Osteoblast (primary cell): ENCODE results near the gene JARID2. TPM values are rescaled to one million over a fixed set of nuclear protein-coding genes. Genes with fewer than 3 reads are reported as not detected.
A peak's percentile ranks its signal among the peaks of the same experiment; 100 is the strongest.

Source experiments
- DNase-seq: peaks from one replicate; pipeline ENCODE4 v3.0.0; 2011; ENCODE audit warnings: low spot score, mixed read lengths; ENCODE audit not compliant: insufficient read length; ENCODE audit errors: missing footprints
- H2AFZ ChIP-seq: 2 replicates; pipeline ENCODE4 v1.6.0; 2011; ENCODE audit warnings: mild to moderate bottlenecking, low read length
- H3K27ac ChIP-seq: 2 replicates; pipeline ENCODE4 v1.5.1; 2011; ENCODE audit warnings: mild to moderate bottlenecking, low read depth, low read length, moderate library complexity
- H3K27me3 ChIP-seq: 2 replicates; pipeline ENCODE4 v1.6.0; 2012; ENCODE audit warnings: mild to moderate bottlenecking, control low read depth, inconsistent platforms, low read length, moderate library complexity; ENCODE audit not compliant: insufficient read depth
- H3K36me3 ChIP-seq: 2 replicates; pipeline ENCODE4 v1.5.1; 2011; ENCODE audit warnings: mild to moderate bottlenecking, low read length, control low read depth, moderate library complexity; ENCODE audit not compliant: insufficient read depth
- H3K4me1 ChIP-seq: 2 replicates; pipeline ENCODE4 v1.5.1; 2011; ENCODE audit warnings: mild to moderate bottlenecking, low read length, control low read depth, moderate library complexity; ENCODE audit not compliant: insufficient read depth
- H3K4me2 ChIP-seq: 2 replicates; pipeline ENCODE4 v1.6.0; 2011; ENCODE audit warnings: mild to moderate bottlenecking, low read length; ENCODE audit not compliant: insufficient read depth
- H3K4me3 ChIP-seq: fragments of 200-600 bp; sonication (generic); 3 replicates; pipeline ENCODE4 v1.5.1; 2012; ENCODE audit warnings: mild to moderate bottlenecking, low read length, inconsistent platforms; ENCODE audit not compliant: insufficient read depth
- H3K79me2 ChIP-seq: 2 replicates; pipeline ENCODE4 v1.6.0; 2012; ENCODE audit warnings: mild to moderate bottlenecking, low read length, control low read depth, inconsistent platforms; ENCODE audit not compliant: insufficient read depth
- H3K9me3 ChIP-seq: 2 replicates; pipeline ENCODE4 v1.5.1; 2011; ENCODE audit warnings: low read depth, low read length, control low read depth
- H4K20me1 ChIP-seq: 2 replicates; pipeline ENCODE4 v1.6.0; 2012; ENCODE audit warnings: mild to moderate bottlenecking, low read length, control low read depth; ENCODE audit not compliant: insufficient read depth
- total RNA-seq: library from RNA; depleted of rRNA; stranded (reverse); fragments of >200 nt; gene quantifications from 2 replicates; pipeline ENCODE4 v1.2.3, GENCODE V29; 2012
- TF ChIP-seq, protein P1 (sequence below): IDR thresholded peaks from 2 replicates; pipeline ENCODE4 v1.5.1; 2011; ENCODE audit warnings: mild to moderate bottlenecking, low read depth, low read length, moderate library complexity; ENCODE audit errors: extremely low read depth

JARID2 gene
- total RNA-seq, 1 donor = 10.5 TPM

DNA sequence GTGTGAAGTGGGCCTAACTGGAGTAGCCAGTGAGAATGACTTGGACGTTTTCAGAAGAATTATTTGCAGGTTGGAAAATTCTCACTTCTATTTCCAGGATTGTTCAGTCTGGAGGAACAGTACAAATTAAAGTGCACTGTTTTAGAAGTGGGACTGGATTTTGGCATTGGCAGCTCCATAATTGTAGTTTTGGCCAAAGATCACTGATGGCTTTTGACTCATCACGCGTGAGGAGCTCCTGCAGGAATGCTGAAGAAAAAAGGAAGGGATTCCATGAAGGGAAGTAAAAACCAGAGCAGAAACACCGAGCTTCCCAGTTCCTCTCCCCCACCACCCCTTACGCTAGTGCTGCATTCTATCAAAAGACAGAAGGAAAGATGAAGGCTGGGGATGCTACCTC, 103.5 kb downstream of the JARID2 start:
- Histone ChIP-seq H3K36me3 (no peaks in the 10 kb centered on the region), H3K79me2 (peaks cover 71% of the 10 kb centered on the region), H3K4me3 (no peak overlapping the region), H3K27me3 (no peaks in the 10 kb centered on the region), H3K27ac (no peak overlapping the region), H3K4me2 (no peak overlapping the region), H2AFZ (no peak overlapping the region), H4K20me1 (peaks cover 56% of the 10 kb centered on the region), H3K9me3 (no peaks in the 10 kb centered on the region), H3K4me1 (peaks cover 41% of the 10 kb centered on the region)
- TF ChIP-seq, protein P1, sequence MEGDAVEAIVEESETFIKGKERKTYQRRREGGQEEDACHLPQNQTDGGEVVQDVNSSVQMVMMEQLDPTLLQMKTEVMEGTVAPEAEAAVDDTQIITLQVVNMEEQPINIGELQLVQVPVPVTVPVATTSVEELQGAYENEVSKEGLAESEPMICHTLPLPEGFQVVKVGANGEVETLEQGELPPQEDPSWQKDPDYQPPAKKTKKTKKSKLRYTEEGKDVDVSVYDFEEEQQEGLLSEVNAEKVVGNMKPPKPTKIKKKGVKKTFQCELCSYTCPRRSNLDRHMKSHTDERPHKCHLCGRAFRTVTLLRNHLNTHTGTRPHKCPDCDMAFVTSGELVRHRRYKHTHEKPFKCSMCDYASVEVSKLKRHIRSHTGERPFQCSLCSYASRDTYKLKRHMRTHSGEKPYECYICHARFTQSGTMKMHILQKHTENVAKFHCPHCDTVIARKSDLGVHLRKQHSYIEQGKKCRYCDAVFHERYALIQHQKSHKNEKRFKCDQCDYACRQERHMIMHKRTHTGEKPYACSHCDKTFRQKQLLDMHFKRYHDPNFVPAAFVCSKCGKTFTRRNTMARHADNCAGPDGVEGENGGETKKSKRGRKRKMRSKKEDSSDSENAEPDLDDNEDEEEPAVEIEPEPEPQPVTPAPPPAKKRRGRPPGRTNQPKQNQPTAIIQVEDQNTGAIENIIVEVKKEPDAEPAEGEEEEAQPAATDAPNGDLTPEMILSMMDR = no peak
- peak; percentile 50 for DNase-seq

- Histone ChIP-seq H3K79me2 (peaks cover 71% of the 10 kb centered on the region), H2AFZ (no peak overlapping the region), H3K27me3 (no peaks in the 10 kb centered on the region), H3K36me3 (no peaks in the 10 kb centered on the region), H3K9me3 (no peaks in the 10 kb centered on the region), H4K20me1 (peaks cover 53% of the 10 kb centered on the region), H3K4me1 (peaks cover 41% of the 10 kb centered on the region), H3K4me2 (no peak overlapping the region), H3K4me3 (no peak overlapping the region), H3K27ac (peak overlapping the region; percentile 29)
- TF ChIP-seq, protein P1 = no peak
- no peak for DNase-seq
Observed at GRCh38 chr6:15350386-15351083, 104.7 kb downstream of the JARID2 start.

GRCh38 chr6:15351631-15352030, 105.8 kb downstream of the JARID2 start:
- Histone ChIP-seq H3K36me3 (no peaks in the 10 kb centered on the region), H4K20me1 (peaks cover 48% of the 10 kb centered on the region), H3K27ac (peak overlapping the region; percentile 53), H2AFZ (no peak overlapping the region), H3K4me2 (peak overlapping the region; percentile 34), H3K4me1 (peaks cover 45% of the 10 kb centered on the region), H3K79me2 (peaks cover 69% of the 10 kb centered on the region), H3K4me3 (no peak overlapping the region), H3K27me3 (no peaks in the 10 kb centered on the region), H3K9me3 (no peaks in the 10 kb centered on the region)
- DNase-seq = peak; percentile 86
- TF ChIP-seq, protein P1 = no peak

- DNase-seq = no peak
- H3K27me3 ChIP-seq = no peaks in the 10 kb centered on the region
- peaks cover 69% of the 10 kb centered on the region for H3K79me2 ChIP-seq
- peaks cover 48% of the 10 kb centered on the region for H4K20me1 ChIP-seq
- TF ChIP-seq, protein P1 = no peak
- peak overlapping the region; percentile 53 for H3K27ac ChIP-seq
- H2AFZ ChIP-seq = no peak overlapping the region
- peak overlapping the region; percentile 34 for H3K4me2 ChIP-seq
- no peak overlapping the region for H3K4me3 ChIP-seq
- H3K36me3 ChIP-seq = no peaks in the 10 kb centered on the region
- H3K9me3 ChIP-seq = no peaks in the 10 kb centered on the region
- peaks cover 45% of the 10 kb centered on the region for H3K4me1 ChIP-seq
Observed at GRCh38 chr6:15352220-15352619, 106.4 kb downstream of the JARID2 start.
